HepG2 (cell line): ENCODE data around the gene CBX7. TPM values are rescaled to one million over a fixed set of nuclear protein-coding genes. Genes with fewer than 3 reads are reported as not detected.

Experiments
- DMTF1 ChIP-seq: sonication (generic); formaldehyde crosslinking; IDR thresholded peaks from 2 replicates; pipeline ENCODE4 v1.4.0; 2020; ENCODE audit warnings: mild to moderate bottlenecking, missing genetic modification reagents
- DNMT1 ChIP-seq: sonication (generic); formaldehyde crosslinking; IDR thresholded peaks from 2 replicates; pipeline ENCODE4 v1.5.1; 2020; ENCODE audit warnings: mild to moderate bottlenecking, missing genetic modification reagents
- EEA1 ChIP-seq: sonication (generic); formaldehyde crosslinking; IDR thresholded peaks from 2 replicates; pipeline ENCODE4 v1.5.1; 2020; ENCODE audit warnings: mild to moderate bottlenecking, missing genetic modification reagents, borderline replicate concordance
- EED ChIP-seq: sonication (generic); formaldehyde crosslinking; IDR thresholded peaks from 2 replicates; pipeline ENCODE4 v1.5.0; 2020; ENCODE audit warnings: mild to moderate bottlenecking, missing genetic modification reagents
- FOXC1 ChIP-seq: sonication (generic); formaldehyde crosslinking; IDR thresholded peaks from 2 replicates; pipeline ENCODE4 v1.8.0; 2022; ENCODE audit warnings: mild to moderate bottlenecking, missing genetic modification reagents, borderline replicate concordance
- HOXA7 ChIP-seq: sonication (generic); formaldehyde crosslinking; IDR thresholded peaks from 2 replicates; pipeline ENCODE4 v1.8.1; 2022; ENCODE audit warnings: mild to moderate bottlenecking, missing genetic modification reagents, moderate library complexity
- NONO ChIP-seq, 2 experiments: fragments of 450-650 bp in 1 of 2; sonication (generic) in 1 of 2; formaldehyde crosslinking in 1 of 2; IDR thresholded peaks in 1 of 2; conservative IDR thresholded peaks in 1 of 2; 2 replicates each; pipeline versions ENCODE4 v1.6.1 to v1.8.0; 2017 to 2022; ENCODE audit warnings: mild to moderate bottlenecking in 1 of 2, missing genetic modification reagents in 1 of 2, moderate library complexity in 1 of 2
- RXRB ChIP-seq: IDR thresholded peaks from 2 replicates; pipeline ENCODE4 v1.6.1; 2016; ENCODE audit warnings: borderline replicate concordance, missing genetic modification reagents, missing compliant biosample characterization
- SRSF1 ChIP-seq: fragments of 200-400 bp; formaldehyde crosslinking; optimal IDR thresholded peaks from 2 replicates; pipeline ENCODE3; 2017; ENCODE audit warnings: mild to moderate bottlenecking, low read depth, low read length, moderate library complexity
- ZBTB8A ChIP-seq: sonication (generic); formaldehyde crosslinking; IDR thresholded peaks from 2 replicates; pipeline ENCODE4 v1.4.0; 2020; ENCODE audit warnings: mild to moderate bottlenecking, low read depth, missing genetic modification reagents, borderline replicate concordance
- ZNF512B ChIP-seq: sonication (generic); formaldehyde crosslinking; IDR thresholded peaks from 2 replicates; pipeline ENCODE4 v1.5.1; 2020; ENCODE audit warnings: missing genetic modification reagents, mild to moderate bottlenecking, borderline replicate concordance
- ZNF562 ChIP-seq: sonication (generic); formaldehyde crosslinking; IDR thresholded peaks from 2 replicates; pipeline ENCODE4 v1.8.0; 2022; ENCODE audit warnings: missing genetic modification reagents, borderline replicate concordance
- ZNF737 ChIP-seq: sonication (generic); formaldehyde crosslinking; IDR thresholded peaks from 2 replicates; pipeline ENCODE4 v1.5.0; 2020; ENCODE audit warnings: missing genetic modification reagents, mild to moderate bottlenecking, borderline replicate concordance
- ZNF773 ChIP-seq: sonication (generic); formaldehyde crosslinking; IDR thresholded peaks from 2 replicates; pipeline ENCODE4 v1.4.0; 2020; ENCODE audit warnings: missing genetic modification reagents, borderline replicate concordance
- polyA plus RNA-seq, 8 experiments: library from polyadenylated mRNA; depleted of rRNA in 3 of 8; stranded (reverse) in 7 of 8; unstranded in 1 of 8; fragments of >200 nt; fragmentation: Illumina TruSeq in 4 of 8; extraction: Trizol in 4 of 8; gene quantifications; 2 replicates each; pipeline versions ENCODE4 v1.2.1 to v1.2.3, GENCODE V29; 2011 to 2016; ENCODE audit warnings: low read depth in 4 of 8, missing spikeins in 1 of 8, mixed read lengths in 1 of 8; ENCODE audit not compliant: insufficient read depth in 1 of 8
- total RNA-seq, 5 experiments: library from RNA; depleted of rRNA; stranded (reverse); fragments of >200 nt; fragmentation: Illumina TruSeq; extraction: Trizol; gene quantifications; 2 replicates each; pipeline ENCODE4 v1.2.3, GENCODE V29; 2016; ENCODE audit warnings: low read depth in 1 of 5
- TF ChIP-seq, protein P1 (sequence below): sonication (generic); formaldehyde crosslinking; IDR thresholded peaks from 2 replicates; pipeline ENCODE4 v1.4.0; 2020; ENCODE audit warnings: missing genetic modification reagents, borderline replicate concordance
- TF ChIP-seq, protein P2 (sequence below): IDR thresholded peaks from 2 replicates; pipeline ENCODE4 v1.6.1; 2016; ENCODE audit warnings: low read depth

Gene CBX7
- total and polyA plus RNA-seq, 2 of the 13 experiments (the other 11 are each of a cell fraction or from before 2014, with no cell fraction given) = 0.35 to 4.9 TPM

GRCh38 chr22:39129081-39129480 is 23.4 kb downstream of the CBX7 start (continued):
- TF ChIP-seq, protein P1, sequence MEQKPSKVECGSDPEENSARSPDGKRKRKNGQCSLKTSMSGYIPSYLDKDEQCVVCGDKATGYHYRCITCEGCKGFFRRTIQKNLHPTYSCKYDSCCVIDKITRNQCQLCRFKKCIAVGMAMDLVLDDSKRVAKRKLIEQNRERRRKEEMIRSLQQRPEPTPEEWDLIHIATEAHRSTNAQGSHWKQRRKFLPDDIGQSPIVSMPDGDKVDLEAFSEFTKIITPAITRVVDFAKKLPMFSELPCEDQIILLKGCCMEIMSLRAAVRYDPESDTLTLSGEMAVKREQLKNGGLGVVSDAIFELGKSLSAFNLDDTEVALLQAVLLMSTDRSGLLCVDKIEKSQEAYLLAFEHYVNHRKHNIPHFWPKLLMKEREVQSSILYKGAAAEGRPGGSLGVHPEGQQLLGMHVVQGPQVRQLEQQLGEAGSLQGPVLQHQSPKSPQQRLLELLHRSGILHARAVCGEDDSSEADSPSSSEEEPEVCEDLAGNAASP (CRISPR knock-in tag) = no peak
- TF ChIP-seq DMTF1 (CRISPR knock-in tag) (no peak), ZNF562 (CRISPR knock-in tag) (no peak), ZNF737 (CRISPR knock-in tag) (no peak), ZNF512B (no peak), DNMT1 (CRISPR knock-in tag) (no peak), ZBTB8A (CRISPR knock-in tag) (no peak), EED (CRISPR knock-in tag) (no peak), HOXA7 (no peak), SRSF1 (no peak), EEA1 (CRISPR knock-in tag) (no peak), RXRB (CRISPR knock-in tag) (0 out of 2 replicates have a peak, but pooled peaks have one; percentile 39), FOXC1 (no peak), ZNF773 (CRISPR knock-in tag) (no peak), NONO (IDR thresholded peaks at IDR 0.05) (no peak), NONO (CRISPR knock-in tag; conservative IDR thresholded peaks at IDR 0.05) (no peak)
- TF ChIP-seq, protein P2, sequence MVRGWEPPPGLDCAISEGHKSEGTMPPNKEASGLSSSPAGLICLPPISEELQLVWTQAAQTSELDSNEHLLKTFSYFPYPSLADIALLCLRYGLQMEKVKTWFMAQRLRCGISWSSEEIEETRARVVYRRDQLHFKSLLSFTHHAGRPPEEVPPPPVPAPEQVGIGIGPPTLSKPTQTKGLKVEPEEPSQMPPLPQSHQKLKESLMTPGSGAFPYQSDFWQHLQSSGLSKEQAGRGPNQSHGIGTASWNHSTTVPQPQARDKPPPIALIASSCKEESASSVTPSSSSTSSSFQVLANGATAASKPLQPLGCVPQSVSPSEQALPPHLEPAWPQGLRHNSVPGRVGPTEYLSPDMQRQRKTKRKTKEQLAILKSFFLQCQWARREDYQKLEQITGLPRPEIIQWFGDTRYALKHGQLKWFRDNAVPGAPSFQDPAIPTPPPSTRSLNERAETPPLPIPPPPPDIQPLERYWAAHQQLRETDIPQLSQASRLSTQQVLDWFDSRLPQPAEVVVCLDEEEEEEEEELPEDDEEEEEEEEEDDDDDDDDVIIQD (CRISPR knock-in tag) = no peak
